H1 (cell line): ENCODE measurements around the gene SCN1B. TPM values are rescaled to one million over a fixed set of nuclear protein-coding genes. Genes with fewer than 3 reads are reported as not detected.

Experiments used
- CHD2 ChIP-seq: IDR thresholded peaks from 2 replicates; pipeline ENCODE4 v1.6.1; 2012; ENCODE audit warnings: low read length, improper control_type of control experiment
- GABPA ChIP-seq: IDR thresholded peaks from 2 replicates; pipeline ENCODE4 v1.6.1; 2011; ENCODE audit warnings: mild to moderate bottlenecking, low read length, moderate library complexity, borderline replicate concordance; ENCODE audit not compliant: insufficient read depth
- POLR2A ChIP-seq, 2 experiments: IDR thresholded peaks; 1 replicate in 1 of 2; 2 replicates in 1 of 2; pipeline ENCODE4 v1.6.1; 2011; ENCODE audit warnings: low read depth in 2 of 2, low read length in 2 of 2, mild to moderate bottlenecking in 2 of 2; ENCODE audit errors: control extremely low read depth in 1 of 2
- SIX5 ChIP-seq: IDR thresholded peaks from 2 replicates; pipeline ENCODE4 v1.6.1; 2011; ENCODE audit warnings: mild to moderate bottlenecking, low read depth, low read length
- TAF1 ChIP-seq: IDR thresholded peaks from 2 replicates; pipeline ENCODE4 v1.6.1; 2011; ENCODE audit warnings: mild to moderate bottlenecking, low read depth, low read length
- polyA plus RNA-seq, 7 experiments: library from polyadenylated mRNA; depleted of rRNA in 3 of 7; stranded (reverse) in 5 of 7; unstranded in 2 of 7; fragments of >200 nt in 5 of 7; fragments of 200-250 nt in 2 of 7; gene quantifications; 1 replicate in 5 of 7; 2 replicates in 1 of 7; 4 replicates in 1 of 7; pipeline versions ENCODE4 v1.2.1 to v1.2.3, GENCODE V29; 2011 to 2013; ENCODE audit warnings: missing spikeins in 2 of 7, mixed read lengths in 2 of 7
- total RNA-seq: library from RNA; stranded (reverse); fragmentation: NEBNext Ultra II Directional; extraction: Animal tissue kit (Norgen Biotek cat#: 25700); gene quantifications from 2 replicates; pipeline ENCODE4 v1.2.1, GENCODE V29; 2021
- TF ChIP-seq, protein P1 (sequence below): fragments of 300-600 bp; sonication (generic); IDR thresholded peaks from 2 replicates; pipeline ENCODE4 v1.7.1; 2012; ENCODE audit warnings: low read length, moderate library complexity, mild to moderate bottlenecking, inconsistent platforms; ENCODE audit not compliant: insufficient replicate concordance
- TF ChIP-seq, protein P2 (sequence below): IDR thresholded peaks from 2 replicates; pipeline ENCODE4 v1.6.1; 2012; ENCODE audit warnings: inconsistent platforms

Gene SCN1B
- total and polyA plus RNA-seq, 2 of the 8 experiments (the other 6 are each of a cell fraction or from before 2014, with no cell fraction given), result 3.1 to 3.5 TPM

DNA sequence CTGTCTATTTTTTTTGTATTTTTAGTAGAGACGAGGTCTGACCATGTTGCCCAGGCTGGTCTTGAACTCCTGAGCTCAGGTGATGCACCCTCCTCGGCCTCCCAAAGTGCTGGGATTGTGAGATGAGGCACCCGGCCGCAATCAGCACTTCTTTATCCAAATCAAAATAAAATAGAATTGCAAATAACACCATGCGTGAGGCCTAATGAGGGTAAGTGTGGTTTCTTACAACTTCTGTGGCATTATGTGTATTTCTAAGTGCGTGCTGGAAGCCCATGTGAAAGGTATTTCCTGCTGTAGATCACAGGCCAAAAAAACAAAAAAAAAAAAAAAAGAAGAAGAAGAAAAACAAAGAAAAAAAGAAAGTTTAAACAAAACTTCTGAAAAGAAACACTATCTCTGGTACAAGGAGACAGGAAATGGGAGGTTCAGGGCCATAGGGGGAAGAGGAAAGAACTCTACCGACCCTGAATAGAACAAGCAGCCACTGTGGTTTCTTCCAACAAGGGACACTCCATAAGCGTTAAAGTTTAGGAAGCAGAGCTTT is 33.1 kb upstream of the SCN1B start (continued):
- TF ChIP-seq, protein P1, sequence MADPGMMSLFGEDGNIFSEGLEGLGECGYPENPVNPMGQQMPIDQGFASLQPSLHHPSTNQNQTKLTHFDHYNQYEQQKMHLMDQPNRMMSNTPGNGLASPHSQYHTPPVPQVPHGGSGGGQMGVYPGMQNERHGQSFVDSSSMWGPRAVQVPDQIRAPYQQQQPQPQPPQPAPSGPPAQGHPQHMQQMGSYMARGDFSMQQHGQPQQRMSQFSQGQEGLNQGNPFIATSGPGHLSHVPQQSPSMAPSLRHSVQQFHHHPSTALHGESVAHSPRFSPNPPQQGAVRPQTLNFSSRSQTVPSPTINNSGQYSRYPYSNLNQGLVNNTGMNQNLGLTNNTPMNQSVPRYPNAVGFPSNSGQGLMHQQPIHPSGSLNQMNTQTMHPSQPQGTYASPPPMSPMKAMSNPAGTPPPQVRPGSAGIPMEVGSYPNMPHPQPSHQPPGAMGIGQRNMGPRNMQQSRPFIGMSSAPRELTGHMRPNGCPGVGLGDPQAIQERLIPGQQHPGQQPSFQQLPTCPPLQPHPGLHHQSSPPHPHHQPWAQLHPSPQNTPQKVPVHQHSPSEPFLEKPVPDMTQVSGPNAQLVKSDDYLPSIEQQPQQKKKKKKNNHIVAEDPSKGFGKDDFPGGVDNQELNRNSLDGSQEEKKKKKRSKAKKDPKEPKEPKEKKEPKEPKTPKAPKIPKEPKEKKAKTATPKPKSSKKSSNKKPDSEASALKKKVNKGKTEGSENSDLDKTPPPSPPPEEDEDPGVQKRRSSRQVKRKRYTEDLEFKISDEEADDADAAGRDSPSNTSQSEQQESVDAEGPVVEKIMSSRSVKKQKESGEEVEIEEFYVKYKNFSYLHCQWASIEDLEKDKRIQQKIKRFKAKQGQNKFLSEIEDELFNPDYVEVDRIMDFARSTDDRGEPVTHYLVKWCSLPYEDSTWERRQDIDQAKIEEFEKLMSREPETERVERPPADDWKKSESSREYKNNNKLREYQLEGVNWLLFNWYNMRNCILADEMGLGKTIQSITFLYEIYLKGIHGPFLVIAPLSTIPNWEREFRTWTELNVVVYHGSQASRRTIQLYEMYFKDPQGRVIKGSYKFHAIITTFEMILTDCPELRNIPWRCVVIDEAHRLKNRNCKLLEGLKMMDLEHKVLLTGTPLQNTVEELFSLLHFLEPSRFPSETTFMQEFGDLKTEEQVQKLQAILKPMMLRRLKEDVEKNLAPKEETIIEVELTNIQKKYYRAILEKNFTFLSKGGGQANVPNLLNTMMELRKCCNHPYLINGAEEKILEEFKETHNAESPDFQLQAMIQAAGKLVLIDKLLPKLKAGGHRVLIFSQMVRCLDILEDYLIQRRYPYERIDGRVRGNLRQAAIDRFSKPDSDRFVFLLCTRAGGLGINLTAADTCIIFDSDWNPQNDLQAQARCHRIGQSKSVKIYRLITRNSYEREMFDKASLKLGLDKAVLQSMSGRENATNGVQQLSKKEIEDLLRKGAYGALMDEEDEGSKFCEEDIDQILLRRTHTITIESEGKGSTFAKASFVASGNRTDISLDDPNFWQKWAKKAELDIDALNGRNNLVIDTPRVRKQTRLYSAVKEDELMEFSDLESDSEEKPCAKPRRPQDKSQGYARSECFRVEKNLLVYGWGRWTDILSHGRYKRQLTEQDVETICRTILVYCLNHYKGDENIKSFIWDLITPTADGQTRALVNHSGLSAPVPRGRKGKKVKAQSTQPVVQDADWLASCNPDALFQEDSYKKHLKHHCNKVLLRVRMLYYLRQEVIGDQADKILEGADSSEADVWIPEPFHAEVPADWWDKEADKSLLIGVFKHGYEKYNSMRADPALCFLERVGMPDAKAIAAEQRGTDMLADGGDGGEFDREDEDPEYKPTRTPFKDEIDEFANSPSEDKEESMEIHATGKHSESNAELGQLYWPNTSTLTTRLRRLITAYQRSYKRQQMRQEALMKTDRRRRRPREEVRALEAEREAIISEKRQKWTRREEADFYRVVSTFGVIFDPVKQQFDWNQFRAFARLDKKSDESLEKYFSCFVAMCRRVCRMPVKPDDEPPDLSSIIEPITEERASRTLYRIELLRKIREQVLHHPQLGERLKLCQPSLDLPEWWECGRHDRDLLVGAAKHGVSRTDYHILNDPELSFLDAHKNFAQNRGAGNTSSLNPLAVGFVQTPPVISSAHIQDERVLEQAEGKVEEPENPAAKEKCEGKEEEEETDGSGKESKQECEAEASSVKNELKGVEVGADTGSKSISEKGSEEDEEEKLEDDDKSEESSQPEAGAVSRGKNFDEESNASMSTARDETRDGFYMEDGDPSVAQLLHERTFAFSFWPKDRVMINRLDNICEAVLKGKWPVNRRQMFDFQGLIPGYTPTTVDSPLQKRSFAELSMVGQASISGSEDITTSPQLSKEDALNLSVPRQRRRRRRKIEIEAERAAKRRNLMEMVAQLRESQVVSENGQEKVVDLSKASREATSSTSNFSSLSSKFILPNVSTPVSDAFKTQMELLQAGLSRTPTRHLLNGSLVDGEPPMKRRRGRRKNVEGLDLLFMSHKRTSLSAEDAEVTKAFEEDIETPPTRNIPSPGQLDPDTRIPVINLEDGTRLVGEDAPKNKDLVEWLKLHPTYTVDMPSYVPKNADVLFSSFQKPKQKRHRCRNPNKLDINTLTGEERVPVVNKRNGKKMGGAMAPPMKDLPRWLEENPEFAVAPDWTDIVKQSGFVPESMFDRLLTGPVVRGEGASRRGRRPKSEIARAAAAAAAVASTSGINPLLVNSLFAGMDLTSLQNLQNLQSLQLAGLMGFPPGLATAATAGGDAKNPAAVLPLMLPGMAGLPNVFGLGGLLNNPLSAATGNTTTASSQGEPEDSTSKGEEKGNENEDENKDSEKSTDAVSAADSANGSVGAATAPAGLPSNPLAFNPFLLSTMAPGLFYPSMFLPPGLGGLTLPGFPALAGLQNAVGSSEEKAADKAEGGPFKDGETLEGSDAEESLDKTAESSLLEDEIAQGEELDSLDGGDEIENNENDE, result no peak
- TF ChIP-seq, protein P2, sequence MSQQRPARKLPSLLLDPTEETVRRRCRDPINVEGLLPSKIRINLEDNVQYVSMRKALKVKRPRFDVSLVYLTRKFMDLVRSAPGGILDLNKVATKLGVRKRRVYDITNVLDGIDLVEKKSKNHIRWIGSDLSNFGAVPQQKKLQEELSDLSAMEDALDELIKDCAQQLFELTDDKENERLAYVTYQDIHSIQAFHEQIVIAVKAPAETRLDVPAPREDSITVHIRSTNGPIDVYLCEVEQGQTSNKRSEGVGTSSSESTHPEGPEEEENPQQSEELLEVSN, result no peak
- TF ChIP-seq SIX5 (no peak), GABPA (no peak), TAF1 (no peak), POLR2A (IDR thresholded peaks at IDR 0.05; ENCODE audit: control extremely low read depth in 1 of 2, low read depth in 2 of 2, low read length in 2 of 2) (no peak), CHD2 (no peak)
